ENCODE measurements around the gene AKR7A2. TPM values are rescaled to one million over a fixed set of nuclear protein-coding genes. Genes with fewer than 3 reads are reported as not detected.

The AKR7A2 gene
- total RNA-seq (2014; rRNA removed; shearing (Covaris generic); ENCODE audit: low replicate concordance), result 122 and 161 TPM in 2 replicates

GRCh38 chr1:19311931-19312781 is at the start of gene AKR7A2, which contains the start of gene SLC66A1:
TSS of gene AKR7A2 (minus strand) at chr1:19312144. CDS start at chr1:19312124, 20 bp downstream.
TSS of gene SLC66A1 (plus strand) at chr1:19312326. CDS start at chr1:19317678, 5,352 bp downstream.
- no peaks in the 10 kb centered on the region for H3K9me2 ChIP-seq (replicated peaks; ENCODE audit: insufficient read depth, low read length)
- H3K4me1 ChIP-seq (ENCODE audit: low read length), result peaks cover 51% of the 10 kb centered on the region
- H2AFZ ChIP-seq (ENCODE audit: low read length), result peak within 1 kb of the TSS; percentile 74
- peaks cover 15% of the 10 kb centered on the region for H3K36me3 ChIP-seq (ENCODE audit: insufficient read depth, low read length)
- H3K79me2 ChIP-seq (ENCODE audit: low read length), result peaks cover 39% of the 10 kb centered on the region
- H3K27me3 ChIP-seq (ENCODE audit: low read length), result no peaks in the 10 kb centered on the region
- H3K9me3 ChIP-seq (ENCODE audit: low read length), result no peaks in the 10 kb centered on the region
- H3K9ac ChIP-seq (ENCODE audit: low read length), result peak within 1 kb of the TSS; percentile 99
- DNase-seq, result peak; percentile 97
- H3K4me2 ChIP-seq (ENCODE audit: low read depth, low read length, poor library complexity, severe bottlenecking), result peak within 1 kb of the TSS; percentile 90
- peak within 1 kb of the TSS; percentile 79 for H3K4me3 ChIP-seq (ENCODE audit: low read length)
- peaks cover 8% of the 10 kb centered on the region for H4K20me1 ChIP-seq (ENCODE audit: insufficient read depth, low read depth, low read length)
- H3K27ac ChIP-seq (ENCODE audit: low read length), result peak within 1 kb of the TSS; percentile 76

- Histone ChIP-seq H4K20me1 (ENCODE audit: insufficient read depth, low read depth, low read length) (peaks cover 9% of the 10 kb centered on the region; the same call in 1 of the 2 replicates), H3K36me3 (ENCODE audit: insufficient read depth, low read length) (no peaks in the 10 kb centered on the region), H3K9me3 (ENCODE audit: low read length) (no peaks in the 10 kb centered on the region), H3K79me2 (ENCODE audit: low read length) (peaks cover 46% of the 10 kb centered on the region), H3K27ac (ENCODE audit: low read length) (no peak overlapping the region), H3K4me2 (ENCODE audit: low read depth, low read length, poor library complexity, severe bottlenecking) (no peak overlapping the region), H3K4me1 (ENCODE audit: low read length) (no peaks in the 10 kb centered on the region), H3K9ac (ENCODE audit: low read length) (no peak overlapping the region), H3K4me3 (ENCODE audit: low read length) (no peak overlapping the region), H3K27me3 (ENCODE audit: low read length) (no peaks in the 10 kb centered on the region), H2AFZ (ENCODE audit: low read length) (no peak overlapping the region), H3K9me2 (replicated peaks; ENCODE audit: insufficient read depth, low read length) (no peaks in the 10 kb centered on the region)
- no peak for DNase-seq
These were observed 49.1 kb upstream of the AKR7A2 start for GRCh38 chr1:19360843-19361610.

GRCh38 chr1:19360432-19360831 is 48.5 kb upstream of the AKR7A2 start:
- Histone ChIP-seq H3K36me3 (ENCODE audit: insufficient read depth, low read length) (no peaks in the 10 kb centered on the region), H3K4me2 (ENCODE audit: low read depth, low read length, poor library complexity, severe bottlenecking) (no peak overlapping the region), H3K9me3 (ENCODE audit: low read length) (no peaks in the 10 kb centered on the region), H3K9ac (ENCODE audit: low read length) (no peak overlapping the region), H3K27ac (ENCODE audit: low read length) (no peak overlapping the region), H3K79me2 (ENCODE audit: low read length) (peaks cover 46% of the 10 kb centered on the region), H4K20me1 (ENCODE audit: insufficient read depth, low read depth, low read length) (peaks cover 9% of the 10 kb centered on the region; the same call in 1 of the 2 replicates), H3K27me3 (ENCODE audit: low read length) (no peaks in the 10 kb centered on the region), H3K4me3 (ENCODE audit: low read length) (no peak overlapping the region), H3K9me2 (replicated peaks; ENCODE audit: insufficient read depth, low read length) (no peaks in the 10 kb centered on the region), H2AFZ (ENCODE audit: low read length) (no peak overlapping the region), H3K4me1 (ENCODE audit: low read length) (no peaks in the 10 kb centered on the region)
- DNase-seq, result no peak

- Histone ChIP-seq H3K9me2 (replicated peaks; ENCODE audit: insufficient read depth, low read length) (no peaks in the 10 kb centered on the region), H3K9me3 (ENCODE audit: low read length) (no peaks in the 10 kb centered on the region), H4K20me1 (ENCODE audit: insufficient read depth, low read depth, low read length) (peaks cover 9% of the 10 kb centered on the region; the same call in 1 of the 2 replicates), H3K4me2 (ENCODE audit: low read depth, low read length, poor library complexity, severe bottlenecking) (no peak overlapping the region), H3K79me2 (ENCODE audit: low read length) (peaks cover 42% of the 10 kb centered on the region), H3K36me3 (ENCODE audit: insufficient read depth, low read length) (no peaks in the 10 kb centered on the region), H3K4me1 (ENCODE audit: low read length) (no peaks in the 10 kb centered on the region), H3K27me3 (ENCODE audit: low read length) (no peaks in the 10 kb centered on the region), H3K4me3 (ENCODE audit: low read length) (no peak overlapping the region), H3K27ac (ENCODE audit: low read length) (no peak overlapping the region), H2AFZ (ENCODE audit: low read length) (no peak overlapping the region), H3K9ac (ENCODE audit: low read length) (no peak overlapping the region)
- DNase-seq, result no peak
These were observed 48.1 kb upstream of the AKR7A2 start for GRCh38 chr1:19360016-19360415.

GRCh38 chr1:19359357-19359756 is 47.4 kb upstream of the AKR7A2 start:
- Histone ChIP-seq H3K9ac (ENCODE audit: low read length) (no peak overlapping the region), H2AFZ (ENCODE audit: low read length) (no peak overlapping the region), H3K9me3 (ENCODE audit: low read length) (no peaks in the 10 kb centered on the region), H3K4me1 (ENCODE audit: low read length) (no peaks in the 10 kb centered on the region), H3K4me2 (ENCODE audit: low read depth, low read length, poor library complexity, severe bottlenecking) (no peak overlapping the region), H3K27me3 (ENCODE audit: low read length) (no peaks in the 10 kb centered on the region), H3K36me3 (ENCODE audit: insufficient read depth, low read length) (no peaks in the 10 kb centered on the region; the same call in 1 of the 2 replicates), H3K9me2 (replicated peaks; ENCODE audit: insufficient read depth, low read length) (no peaks in the 10 kb centered on the region), H4K20me1 (ENCODE audit: insufficient read depth, low read depth, low read length) (peaks cover 9% of the 10 kb centered on the region; the same call in 1 of the 2 replicates), H3K27ac (ENCODE audit: low read length) (no peak overlapping the region), H3K79me2 (ENCODE audit: low read length) (peaks cover 35% of the 10 kb centered on the region), H3K4me3 (ENCODE audit: low read length) (no peak overlapping the region)
- DNase-seq, result no peak

GRCh38 chr1:19358710-19359109 is 46.8 kb upstream of the AKR7A2 start:
- Histone ChIP-seq H3K4me3 (ENCODE audit: low read length) (no peak overlapping the region), H3K4me1 (ENCODE audit: low read length) (no peaks in the 10 kb centered on the region), H2AFZ (ENCODE audit: low read length) (no peak overlapping the region), H3K9me2 (replicated peaks; ENCODE audit: insufficient read depth, low read length) (no peaks in the 10 kb centered on the region), H3K79me2 (ENCODE audit: low read length) (peaks cover 29% of the 10 kb centered on the region), H3K9me3 (ENCODE audit: low read length) (no peaks in the 10 kb centered on the region), H3K4me2 (ENCODE audit: low read depth, low read length, poor library complexity, severe bottlenecking) (no peak overlapping the region), H4K20me1 (ENCODE audit: insufficient read depth, low read depth, low read length) (peaks cover 9% of the 10 kb centered on the region; the same call in 1 of the 2 replicates), H3K27ac (ENCODE audit: low read length) (no peak overlapping the region), H3K9ac (ENCODE audit: low read length) (no peak overlapping the region), H3K27me3 (ENCODE audit: low read length) (no peaks in the 10 kb centered on the region), H3K36me3 (ENCODE audit: insufficient read depth, low read length) (no peaks in the 10 kb centered on the region; the same call in 1 of the 2 replicates)
- DNase-seq, result no peak

- Histone ChIP-seq H3K9me2 (replicated peaks; ENCODE audit: insufficient read depth, low read length) (no peaks in the 10 kb centered on the region), H3K27me3 (ENCODE audit: low read length) (no peaks in the 10 kb centered on the region), H3K9ac (ENCODE audit: low read length) (no peak overlapping the region), H4K20me1 (ENCODE audit: insufficient read depth, low read depth, low read length) (0 out of 2 replicates have a peak, but pooled peaks cover 4% of the 10 kb centered on the region), H3K79me2 (ENCODE audit: low read length) (peaks cover 24% of the 10 kb centered on the region; the same call in 1 of the 2 replicates), H3K4me1 (ENCODE audit: low read length) (no peaks in the 10 kb centered on the region), H3K4me3 (ENCODE audit: low read length) (no peak overlapping the region), H2AFZ (ENCODE audit: low read length) (no peak overlapping the region), H3K36me3 (ENCODE audit: insufficient read depth, low read length) (no peaks in the 10 kb centered on the region; the same call in 1 of the 2 replicates), H3K27ac (ENCODE audit: low read length) (no peak overlapping the region), H3K9me3 (ENCODE audit: low read length) (no peaks in the 10 kb centered on the region), H3K4me2 (ENCODE audit: low read depth, low read length, poor library complexity, severe bottlenecking) (no peak overlapping the region)
- no peak for DNase-seq
These were observed 45.5 kb upstream of the AKR7A2 start for GRCh38 chr1:19357299-19357986.

All from Karpas-422 (cell line).